ENCODE measurements around the gene SYVN1. TPM values are rescaled to one million over a fixed set of nuclear protein-coding genes. Genes with fewer than 3 reads are reported as not detected.

SYVN1 gene
- total and polyA plus RNA-seq, 2 donors (not counting 3 experiments of a cell fraction or from before 2014, with no cell fraction given), result 34.5 to 45.1 TPM

DNA sequence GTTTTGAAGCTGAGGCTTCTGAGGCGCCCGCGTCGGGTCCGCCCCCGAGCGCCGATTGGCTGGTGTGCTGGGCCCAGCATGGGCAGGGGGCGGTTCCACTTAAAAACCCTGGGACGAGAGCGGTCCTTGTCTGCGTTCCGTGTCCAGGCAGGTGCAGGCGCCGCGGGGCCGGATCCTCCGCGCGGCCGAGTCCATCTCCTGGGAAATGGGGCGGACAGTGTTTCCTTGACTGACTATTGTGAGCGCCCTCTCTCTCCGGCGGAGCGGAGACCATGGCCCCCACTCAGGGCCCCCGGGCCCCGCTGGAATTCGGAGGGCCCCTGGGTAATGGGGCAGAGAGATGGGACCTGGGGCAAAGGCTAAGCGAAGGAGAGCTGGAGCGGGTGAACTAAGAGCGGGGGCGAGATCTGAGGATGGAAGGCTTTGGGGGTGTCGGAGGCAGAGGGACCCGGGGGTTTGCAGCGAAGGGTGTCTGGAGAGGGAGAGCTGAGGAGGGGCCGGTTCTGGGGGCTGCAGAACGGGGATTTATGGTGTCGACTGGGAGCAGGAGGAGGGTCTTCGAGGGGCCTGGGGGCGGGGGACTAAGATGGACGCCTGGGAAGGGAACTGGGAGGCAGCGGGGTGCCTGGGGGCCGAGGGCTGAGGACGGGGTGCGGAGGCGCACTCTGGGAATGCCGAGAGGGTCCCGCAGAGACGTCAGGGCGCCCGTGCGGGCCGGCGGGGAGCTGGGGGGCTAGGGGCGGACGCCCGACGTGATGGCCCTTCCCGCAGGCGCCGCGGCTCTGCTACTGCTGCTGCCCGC is 22.4 kb downstream of the SYVN1 start, which contains the start of gene TM7SF2:
Gene TM7SF2, plus strand, starts transcription at position 129 of the 802 bp plus-strand sequence. Its CDS starts 144 bp downstream, at position 273.
- TF ChIP-seq POLR2AphosphoS5 (IDR thresholded peaks at IDR 0.05; ENCODE audit: insufficient read depth, low read depth, low read length), result peak; percentile 82
- peak; percentile 85 for TF ChIP-seq POLR2A (IDR thresholded peaks at IDR 0.05; ENCODE audit: low read depth, low read length)
- TF ChIP-seq MYC (IDR thresholded peaks at IDR 0.05; ENCODE audit: low read depth, low read length), result no peak
- DNase-seq (ENCODE audit: low read depth, low spot score) (peak; percentile 88), FAIRE-seq (peak; percentile 97)
- intact Hi-C loops (cut with micrococcal nuclease) (loop anchor here (2.0 to 5.0 kb wide), 5 partner anchors 15 to 195 kb away; partner anchors contain the start of genes ATG2A, CDCA5, SAC3D1 and VPS51), dilution Hi-C loops (cut with MboI; ENCODE audit: extremely low pct_ligation_motif_present, low sequenced_read_pairs) (no loop called here)
- BruUV-seq (replicated peaks), result no TSS peak
- H3K4me3 ChIP-seq (replicated peaks in 1 of 3; ENCODE audit: insufficient read depth in 1 of 3, low read depth in 1 of 3, low read length in 3 of 3), result peak within 1 kb of the TSS; percentile 33 to 51 (median 47)
- no peaks in the 10 kb centered on the region for H3K9me3 ChIP-seq (replicated peaks; ENCODE audit: control insufficient read depth, insufficient read depth, low read length)
- H2AFZ ChIP-seq (ENCODE audit: low read depth, low read length), result peak within 1 kb of the TSS; percentile 30
- no peak within 1 kb of the TSS for H3K27ac ChIP-seq (ENCODE audit: insufficient read depth, low read depth, low read length)
- no peaks in the 10 kb centered on the region for H3K27me3 ChIP-seq (ENCODE audit: control insufficient read depth in 2 of 2, insufficient read depth in 2 of 2, low read length in 2 of 2)
- peak within 1 kb of the TSS; percentile 38 for H3K9ac ChIP-seq (replicated peaks; ENCODE audit: extremely low read depth, insufficient read depth, low read length)
- peaks cover 0 to 16% of the 10 kb centered on the region in 2 experiments for H3K36me3 ChIP-seq (ENCODE audit: control insufficient read depth in 2 of 2, extremely low read depth in 1 of 2, insufficient read depth in 2 of 2, low read length in 2 of 2)
- H3K9me1 ChIP-seq (replicated peaks; ENCODE audit: control insufficient read depth, extremely low read depth, insufficient read depth, low read length), result no peaks in the 10 kb centered on the region
- H3K79me2 ChIP-seq (ENCODE audit: control insufficient read depth, insufficient read depth, low read length), result peaks cover 6% of the 10 kb centered on the region
- ChIA-PET CTCF (interaction anchor here (0.7 to 3.7 kb wide), 13 partner anchors 9 to 324 kb away, joined by 3 to 56 read pairs (median 4); partner anchors contain the start of genes CAPN1, FAU, MRPL49 and SPDYC), POLR2A (no interaction called here)
- peak within 1 kb of the TSS; percentile 43 for H3K4me2 ChIP-seq (ENCODE audit: insufficient read depth, low read length)
- no peaks in the 10 kb centered on the region for H4K20me1 ChIP-seq (replicated peaks; ENCODE audit: control insufficient read depth, extremely low read depth, insufficient read depth, low read length)
- H3K4me1 ChIP-seq (ENCODE audit: control insufficient read depth, extremely low read depth, insufficient read depth, low read length), result peaks cover 17% of the 10 kb centered on the region

- H3K9ac ChIP-seq (replicated peaks; ENCODE audit: extremely low read depth, insufficient read depth, low read length), result no peak overlapping the region
- H3K79me2 ChIP-seq (ENCODE audit: control insufficient read depth, insufficient read depth, low read length), result peaks cover 3% of the 10 kb centered on the region
- no peak for DNase-seq (ENCODE audit: low read depth, low spot score)
- no peaks in the 10 kb centered on the region for H4K20me1 ChIP-seq (replicated peaks; ENCODE audit: control insufficient read depth, extremely low read depth, insufficient read depth, low read length)
- no peak overlapping the region for H3K27ac ChIP-seq (ENCODE audit: insufficient read depth, low read depth, low read length)
- intact Hi-C loops (cut with micrococcal nuclease) (loop anchor here (2.0 to 5.0 kb wide), 5 partner anchors 14 to 194 kb away; partner anchors contain the start of genes ATG2A, CDCA5, SAC3D1 and VPS51), dilution Hi-C loops (cut with MboI; ENCODE audit: extremely low pct_ligation_motif_present, low sequenced_read_pairs) (no loop called here)
- H2AFZ ChIP-seq (ENCODE audit: low read depth, low read length), result no peak overlapping the region
- BruUV-seq (replicated peaks), result TSS peak; percentile 27
- no peaks in the 10 kb centered on the region for H3K27me3 ChIP-seq (ENCODE audit: control insufficient read depth in 2 of 2, insufficient read depth in 2 of 2, low read length in 2 of 2)
- FAIRE-seq, result no peak
- H3K4me2 ChIP-seq (ENCODE audit: insufficient read depth, low read length), result no peak overlapping the region
- ChIA-PET CTCF (interaction anchor here (0.6 to 3.7 kb wide), 19 partner anchors 8 to 777 kb away, joined by 3 to 56 read pairs (median 4); partner anchors contain the start of genes ARL2, CAPN1, FAU and FIBP), POLR2A (interaction anchor here (1.0 kb wide), 1 partner anchor 14 kb away, joined by 6 read pairs; the partner anchor contains the start of gene VPS51)
- no peaks in the 10 kb centered on the region for H3K9me1 ChIP-seq (replicated peaks; ENCODE audit: control insufficient read depth, extremely low read depth, insufficient read depth, low read length)
- H3K4me1 ChIP-seq (ENCODE audit: control insufficient read depth, extremely low read depth, insufficient read depth, low read length), result peaks cover 11% of the 10 kb centered on the region
- no peaks in the 10 kb centered on the region for H3K9me3 ChIP-seq (replicated peaks; ENCODE audit: control insufficient read depth, insufficient read depth, low read length)
- no peak for TF ChIP-seq EZH2 (IDR thresholded peaks at IDR 0.05; ENCODE audit: borderline replicate concordance, low read depth, low read length, severe bottlenecking)
- no peak for TF ChIP-seq MAX (IDR thresholded peaks at IDR 0.05; ENCODE audit: insufficient read depth, insufficient read length)
- no peak for TF ChIP-seq MYC (IDR thresholded peaks at IDR 0.05; ENCODE audit: low read depth, low read length)
- TF ChIP-seq, protein P1, sequence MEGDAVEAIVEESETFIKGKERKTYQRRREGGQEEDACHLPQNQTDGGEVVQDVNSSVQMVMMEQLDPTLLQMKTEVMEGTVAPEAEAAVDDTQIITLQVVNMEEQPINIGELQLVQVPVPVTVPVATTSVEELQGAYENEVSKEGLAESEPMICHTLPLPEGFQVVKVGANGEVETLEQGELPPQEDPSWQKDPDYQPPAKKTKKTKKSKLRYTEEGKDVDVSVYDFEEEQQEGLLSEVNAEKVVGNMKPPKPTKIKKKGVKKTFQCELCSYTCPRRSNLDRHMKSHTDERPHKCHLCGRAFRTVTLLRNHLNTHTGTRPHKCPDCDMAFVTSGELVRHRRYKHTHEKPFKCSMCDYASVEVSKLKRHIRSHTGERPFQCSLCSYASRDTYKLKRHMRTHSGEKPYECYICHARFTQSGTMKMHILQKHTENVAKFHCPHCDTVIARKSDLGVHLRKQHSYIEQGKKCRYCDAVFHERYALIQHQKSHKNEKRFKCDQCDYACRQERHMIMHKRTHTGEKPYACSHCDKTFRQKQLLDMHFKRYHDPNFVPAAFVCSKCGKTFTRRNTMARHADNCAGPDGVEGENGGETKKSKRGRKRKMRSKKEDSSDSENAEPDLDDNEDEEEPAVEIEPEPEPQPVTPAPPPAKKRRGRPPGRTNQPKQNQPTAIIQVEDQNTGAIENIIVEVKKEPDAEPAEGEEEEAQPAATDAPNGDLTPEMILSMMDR (IDR thresholded peaks at IDR 0.05; ENCODE audit: extremely low read depth in 1 of 2, insufficient read depth in 1 of 2, low read depth in 1 of 2, low read length in 2 of 2), result no peak
- TF ChIP-seq POLR2AphosphoS5 (IDR thresholded peaks at IDR 0.05; ENCODE audit: insufficient read depth, low read depth, low read length), result no peak
- H3K36me3 ChIP-seq (ENCODE audit: control insufficient read depth in 2 of 2, extremely low read depth in 1 of 2, insufficient read depth in 2 of 2, low read length in 2 of 2), result peaks cover 0 to 16% of the 10 kb centered on the region in 2 experiments
- no peak overlapping the region for H3K4me3 ChIP-seq (replicated peaks in 1 of 3; ENCODE audit: insufficient read depth in 1 of 3, low read depth in 1 of 3, low read length in 3 of 3)
Observed at GRCh38 chr11:65111159-65111743, 23.1 kb downstream of the SYVN1 start.

All from endothelial cell of umbilical vein (primary cell).